HG02884 (cell line): ENCODE data around the gene TAPBP.
A peak's percentile ranks its signal among the peaks of the same experiment; 100 is the strongest.
"Not testable (repeated sequence)": the region's sequence is repeated elsewhere in the genome, so short reads cannot be mapped to it uniquely, and the experiment has no call there.

Experiments used
- ATAC-seq: cut with Tn5 transposase; IDR thresholded peaks from one replicate; pipeline ENCODE4 v1.9.1; 2021; ENCODE audit warnings: mild to moderate bottlenecking, moderate library complexity; ENCODE audit not compliant: unreplicated experiment

Gene TAPBP

DNA sequence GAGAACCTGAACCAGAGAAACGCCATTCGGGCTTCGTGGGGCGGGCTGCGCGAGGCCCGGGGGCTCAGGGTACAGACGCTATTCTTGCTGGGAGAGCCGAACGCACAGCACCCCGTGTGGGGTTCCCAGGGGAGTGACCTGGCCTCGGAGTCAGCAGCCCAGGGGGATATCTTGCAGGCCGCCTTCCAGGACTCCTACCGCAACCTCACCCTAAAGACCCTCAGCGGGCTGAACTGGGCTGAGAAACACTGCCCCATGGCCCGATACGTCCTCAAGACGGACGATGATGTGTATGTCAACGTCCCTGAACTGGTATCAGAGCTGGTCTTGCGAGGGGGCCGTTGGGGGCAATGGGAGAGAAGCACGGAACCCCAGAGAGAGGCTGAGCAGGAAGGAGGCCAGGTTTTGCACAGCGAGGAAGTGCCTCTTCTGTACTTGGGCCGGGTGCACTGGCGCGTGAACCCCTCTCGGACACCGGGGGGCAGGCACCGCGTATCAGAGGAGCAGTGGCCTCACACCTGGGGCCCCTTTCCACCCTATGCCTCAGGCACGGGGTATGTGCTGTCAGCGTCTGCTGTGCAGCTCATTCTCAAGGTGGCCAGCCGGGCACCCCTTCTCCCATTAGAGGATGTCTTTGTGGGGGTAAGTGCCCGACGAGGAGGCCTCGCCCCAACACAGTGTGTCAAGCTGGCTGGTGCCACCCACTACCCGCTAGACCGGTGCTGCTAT is 36.1 kb downstream of the TAPBP start:
- no peak for ATAC-seq

DNA sequence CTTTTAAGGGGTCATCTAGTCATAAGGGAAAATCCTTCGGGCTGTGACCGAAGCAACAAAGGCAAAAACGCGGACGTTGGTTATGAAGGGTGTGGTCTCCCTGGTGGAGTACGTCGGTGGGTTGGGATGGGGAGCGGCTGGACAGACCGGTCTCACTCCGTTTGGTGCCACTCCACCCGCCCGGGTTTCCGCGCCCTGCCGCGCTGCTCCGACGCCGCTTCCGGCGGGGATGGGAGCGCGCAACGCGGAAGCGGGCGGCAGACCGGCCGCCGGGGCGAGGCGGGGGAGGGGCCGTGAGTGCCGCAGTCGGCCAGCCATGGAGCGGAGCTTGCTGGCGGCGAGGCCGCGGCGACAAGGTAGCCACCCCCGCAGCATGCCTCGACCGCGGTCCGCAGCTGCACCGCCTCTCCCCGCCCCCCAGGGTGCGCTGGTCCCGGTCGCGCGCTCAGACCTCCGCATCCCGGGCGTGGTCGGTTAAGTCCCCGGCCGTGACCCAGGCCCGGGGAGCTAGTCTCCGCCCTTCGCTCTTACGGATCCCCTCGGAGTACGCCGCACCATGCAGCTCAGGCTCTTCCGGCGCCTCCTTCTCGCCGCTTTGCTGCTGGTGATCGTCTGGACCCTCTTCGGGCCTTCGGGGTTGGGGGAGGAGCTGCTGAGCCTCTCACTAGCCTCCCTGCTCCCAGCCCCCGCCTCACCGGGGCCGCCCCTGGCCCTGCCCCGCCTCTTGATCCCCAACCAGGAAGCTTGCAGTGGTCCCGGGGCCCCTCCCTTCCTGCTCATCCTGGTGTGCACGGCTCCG is 36.8 kb downstream of the TAPBP start, which contains the start of gene B3GALT4:
Gene B3GALT4, plus strand, starts transcription at position 260 of the 799 bp plus-strand sequence. Its CDS starts 297 bp downstream, at position 557.
- ATAC-seq = peak; percentile 43

DNA sequence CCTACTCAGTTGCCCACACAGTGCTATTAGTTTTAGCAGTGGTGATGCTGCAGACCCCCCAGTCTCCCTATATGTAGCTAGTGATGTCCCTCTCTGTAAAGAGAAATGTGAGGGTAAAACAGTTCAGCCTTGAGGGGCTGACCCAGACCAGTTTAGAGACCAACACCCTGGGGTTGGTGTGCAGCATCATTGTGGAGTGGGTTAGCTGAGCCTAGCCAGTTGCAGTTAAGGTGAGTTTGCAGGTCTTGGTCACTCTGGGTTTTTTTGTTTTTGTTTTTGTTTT is 37.4 kb downstream of the TAPBP start:
- ATAC-seq = no peak

DNA sequence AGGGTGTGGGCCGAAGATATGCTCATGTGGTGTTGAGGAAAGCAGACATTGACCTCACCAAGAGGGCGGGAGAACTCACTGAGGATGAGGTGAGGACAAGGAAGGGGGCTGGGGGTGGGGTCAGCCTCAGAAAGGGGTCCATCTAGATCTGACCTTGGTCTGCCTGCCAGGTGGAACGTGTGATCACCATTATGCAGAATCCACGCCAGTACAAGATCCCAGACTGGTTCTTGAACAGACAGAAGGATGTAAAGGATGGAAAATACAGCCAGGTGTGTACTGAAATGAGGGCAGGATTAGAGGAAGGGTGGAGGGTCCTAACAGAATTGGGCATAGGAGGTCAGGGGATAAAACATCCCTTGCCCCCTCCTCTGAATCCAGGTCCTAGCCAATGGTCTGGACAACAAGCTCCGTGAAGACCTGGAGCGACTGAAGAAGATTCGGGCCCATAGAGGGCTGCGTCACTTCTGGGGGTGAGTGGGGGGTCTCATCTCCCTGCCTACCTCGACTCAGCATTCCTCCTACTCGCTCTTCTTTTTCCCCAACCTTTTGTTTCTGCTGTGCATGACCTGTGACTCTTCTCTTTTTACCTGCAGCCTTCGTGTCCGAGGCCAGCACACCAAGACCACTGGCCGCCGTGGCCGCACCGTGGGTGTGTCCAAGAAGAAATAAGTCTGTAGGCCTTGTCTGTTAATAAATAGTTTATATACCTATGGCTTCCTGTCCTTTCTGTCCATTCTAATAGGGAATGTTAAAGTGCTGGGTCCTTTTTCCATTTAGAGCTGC is 37.9 kb downstream of the TAPBP start:
- ATAC-seq = not testable (repeated sequence)

DNA sequence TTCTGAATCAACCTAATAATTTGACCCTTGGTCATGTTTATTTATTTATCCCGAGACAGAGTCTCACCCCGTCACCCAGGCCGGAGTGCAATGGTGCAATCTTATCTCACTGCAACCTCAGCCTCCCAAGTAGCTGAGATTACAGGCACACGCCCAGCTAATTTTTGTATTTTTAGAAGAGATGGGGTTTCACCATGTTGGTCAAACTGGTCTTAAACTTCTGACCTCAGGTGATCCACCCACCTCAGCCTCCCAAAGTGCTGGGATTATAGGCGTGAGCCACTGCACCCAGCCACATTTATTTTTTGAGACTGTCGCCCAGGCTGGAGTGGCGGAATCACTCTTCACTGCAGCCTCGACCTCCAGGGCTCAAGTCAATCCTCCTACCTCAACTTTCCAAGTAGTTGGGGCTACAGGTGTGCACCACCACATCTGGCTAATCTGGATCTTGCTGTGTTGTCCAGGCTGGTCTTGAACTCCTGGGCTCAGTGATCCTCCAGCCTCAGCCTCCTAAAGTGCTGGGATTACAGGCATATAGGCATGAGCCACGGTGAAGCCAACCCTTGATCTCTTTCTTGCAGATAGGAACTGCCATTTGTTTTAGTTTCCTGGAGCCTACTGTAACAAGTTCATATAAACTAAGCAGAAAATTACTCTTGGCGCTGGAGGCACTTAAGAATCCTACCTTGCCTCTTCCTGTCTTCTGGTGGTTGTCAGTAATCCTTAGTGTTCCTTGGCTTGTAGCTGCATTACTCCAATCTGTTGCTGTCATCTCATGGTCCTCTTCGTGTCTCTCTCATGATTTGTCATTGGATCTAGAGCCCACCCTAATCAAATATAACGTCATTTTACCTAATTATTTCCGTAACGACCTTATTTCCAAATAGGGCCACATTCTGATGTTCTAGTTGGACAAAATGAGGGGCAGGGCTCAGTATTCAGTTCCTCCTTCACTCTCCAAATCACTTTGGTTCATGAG is 39.7 kb downstream of the TAPBP start:
- no peak for ATAC-seq

DNA sequence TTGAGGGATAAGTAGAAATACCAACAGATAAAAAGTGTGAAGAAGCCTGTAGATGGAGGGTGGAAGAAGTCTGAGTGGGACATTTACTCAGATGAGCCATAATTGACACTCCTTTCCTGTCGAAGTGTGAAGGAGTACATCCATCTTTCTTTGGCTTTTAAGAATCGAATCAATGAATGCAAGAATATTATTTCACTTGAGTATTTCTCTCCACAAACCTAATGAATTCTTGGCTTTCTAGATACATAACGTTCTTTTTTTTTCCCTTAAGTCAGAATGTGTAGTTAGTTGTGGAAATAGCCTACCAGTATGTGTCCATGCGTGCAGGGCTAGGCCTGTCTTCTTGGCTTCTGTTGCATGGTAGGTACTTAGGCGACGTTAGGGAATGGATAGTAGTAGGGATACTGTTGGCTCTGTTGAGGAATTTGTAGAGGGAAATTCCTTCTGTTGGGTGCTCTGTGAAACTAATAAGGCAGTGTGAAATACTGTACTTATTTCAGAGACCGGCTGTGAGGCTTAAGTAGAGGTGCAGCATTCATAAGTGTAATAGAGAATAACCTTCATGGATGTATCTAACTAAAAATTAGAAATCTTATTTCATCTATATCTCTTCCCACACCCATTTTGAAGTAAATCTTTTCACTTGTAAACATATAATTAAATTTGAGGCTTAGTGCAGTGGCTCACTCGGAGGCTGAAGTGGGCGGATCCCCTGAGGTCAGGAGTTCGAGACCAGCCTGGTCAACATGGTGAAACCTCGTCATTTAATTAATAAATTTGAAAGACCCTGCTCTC is 40.6 kb downstream of the TAPBP start:
- ATAC-seq = no peak

DNA sequence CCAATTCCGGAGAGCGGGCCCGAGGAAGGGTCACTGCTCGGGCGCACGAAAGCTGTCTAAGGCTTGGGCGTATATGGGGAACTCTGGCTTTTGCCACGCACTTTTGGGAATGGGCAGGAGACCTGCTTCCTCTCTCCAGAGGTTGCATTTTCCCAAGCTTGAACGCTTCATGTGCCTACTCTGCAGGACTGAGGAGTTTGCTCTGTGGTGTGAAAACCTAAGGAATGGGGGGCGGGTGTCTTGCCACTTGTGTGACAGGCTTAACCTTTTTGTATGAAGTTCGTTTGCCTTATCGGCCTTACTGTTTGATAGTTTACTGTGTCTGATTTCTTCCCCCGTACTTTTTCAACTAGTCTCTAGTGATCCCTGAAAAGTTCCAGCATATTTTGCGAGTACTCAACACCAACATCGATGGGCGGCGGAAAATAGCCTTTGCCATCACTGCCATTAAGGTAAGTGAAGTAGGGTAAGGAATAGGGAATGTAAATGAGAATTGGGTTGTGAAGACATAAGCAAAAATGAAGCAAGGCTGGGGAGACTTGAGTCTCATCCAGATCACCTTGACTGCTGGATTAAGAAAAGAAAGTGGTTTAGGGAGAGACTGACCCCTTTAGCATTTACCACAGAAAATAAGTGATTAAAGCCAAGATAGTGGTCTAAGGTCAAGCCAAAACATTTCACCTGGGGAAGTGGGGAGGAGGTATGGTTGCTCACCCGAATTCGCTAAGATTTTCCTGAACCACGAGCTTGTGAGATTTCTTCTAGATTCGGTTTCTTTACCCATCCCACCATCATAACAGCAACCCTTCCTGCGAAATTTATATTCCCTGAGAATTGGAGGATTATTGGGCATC is 41.4 kb downstream of the TAPBP start:
- ATAC-seq = no peak

DNA sequence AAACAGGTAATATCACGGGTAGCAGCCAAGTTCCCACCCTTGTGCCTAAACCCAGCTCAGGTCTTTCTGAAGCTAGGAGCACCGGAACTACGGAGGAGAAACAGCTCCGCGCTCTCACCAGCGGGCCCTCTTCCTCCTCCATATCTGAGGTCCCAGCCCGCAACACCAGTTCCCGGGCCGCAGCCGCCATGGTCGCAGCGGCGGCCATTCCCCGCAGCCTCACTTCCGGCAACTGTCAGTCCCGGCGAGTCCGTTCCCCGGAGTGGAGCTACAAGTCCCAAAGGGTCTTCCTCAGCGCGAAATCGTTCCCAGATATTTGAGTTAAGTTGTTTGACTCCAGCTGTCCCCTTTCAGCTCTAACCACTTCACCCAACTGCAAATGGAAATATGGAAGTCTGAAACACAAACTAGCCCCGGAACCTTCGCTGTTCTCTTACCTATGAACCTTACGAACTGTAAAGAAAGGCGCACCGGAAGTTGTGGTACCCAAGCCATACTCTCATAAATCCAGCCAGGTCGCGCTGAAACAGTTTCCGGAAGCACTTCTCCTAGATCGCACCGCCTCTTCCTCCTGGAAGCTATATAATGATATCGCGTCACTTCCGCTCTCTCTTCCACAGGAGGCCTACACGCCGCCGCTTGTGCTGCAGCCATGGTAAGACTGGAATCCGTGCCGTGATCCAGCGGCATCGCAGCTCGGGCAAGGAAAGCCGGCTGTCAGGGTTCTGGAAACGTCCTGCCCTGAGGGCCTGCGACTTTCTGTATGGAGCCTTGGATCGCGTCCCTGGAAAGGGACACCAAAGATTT is 42.2 kb downstream of the TAPBP start, which contains the start of the genes RPS18 and VPS52:
Gene RPS18, plus strand, starts transcription at position 608 of the 807 bp plus-strand sequence. Its CDS starts 45 bp downstream, at position 653.
Gene VPS52, minus strand, starts transcription at position 409 of the 807 bp plus-strand sequence. Its CDS starts 201 bp downstream, at position 208.
- ATAC-seq = peak; percentile 79

DNA sequence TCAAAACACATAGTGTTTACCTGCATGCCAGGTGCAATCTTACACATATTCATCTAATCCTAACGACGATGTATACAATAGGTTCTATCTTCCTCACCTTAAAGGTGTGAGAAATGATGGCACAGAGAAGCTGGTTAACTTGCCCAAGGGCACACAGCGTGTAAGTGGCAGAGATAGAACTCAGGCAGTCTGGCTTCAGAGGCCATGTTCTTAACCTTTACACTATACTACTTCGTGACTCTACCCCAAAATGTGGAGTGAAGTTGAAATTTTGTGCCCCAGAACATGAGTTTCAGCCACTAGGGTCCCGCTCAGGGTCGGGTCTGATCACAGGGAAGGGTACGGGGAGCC is 42.8 kb downstream of the TAPBP start:
- ATAC-seq = no peak

DNA sequence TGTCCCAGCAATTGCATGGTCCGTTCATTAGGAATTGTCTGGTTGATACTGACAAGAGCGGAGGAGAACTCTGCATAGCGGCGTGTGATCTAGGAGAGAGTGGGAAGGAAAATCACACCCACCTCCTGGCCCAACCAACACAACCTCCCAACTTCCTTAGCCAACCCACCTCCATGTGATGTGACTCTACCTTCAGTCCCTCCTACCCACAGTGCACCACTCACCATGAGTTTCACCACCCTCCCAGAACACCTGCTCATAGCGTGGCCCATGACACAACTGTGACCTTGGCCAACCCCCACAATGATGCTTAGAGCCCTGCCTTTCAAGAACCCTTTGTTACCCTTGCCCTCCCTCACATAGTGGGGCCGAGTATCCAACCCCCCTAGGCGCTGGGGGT is 49.9 kb downstream of the TAPBP start:
- no peak for ATAC-seq

DNA sequence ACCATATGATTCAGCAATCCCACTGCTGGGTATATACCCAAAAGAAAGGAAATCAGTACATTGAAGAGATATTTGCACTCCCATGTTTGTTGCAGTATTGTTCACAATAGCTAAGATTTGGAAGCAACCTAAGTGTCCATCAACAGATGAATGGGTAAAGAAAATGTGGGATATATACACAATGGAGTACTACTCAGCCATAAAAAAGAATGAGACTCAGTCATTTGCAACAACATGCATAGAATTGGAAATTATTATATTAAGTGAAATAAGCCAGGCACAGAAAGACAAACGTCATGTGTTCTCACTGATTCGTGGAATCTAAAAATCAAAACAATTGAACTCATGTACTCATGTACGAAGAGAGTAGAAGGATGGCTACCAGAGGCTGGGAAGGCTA is 51.4 kb downstream of the TAPBP start:
- not testable (repeated sequence) for ATAC-seq

DNA sequence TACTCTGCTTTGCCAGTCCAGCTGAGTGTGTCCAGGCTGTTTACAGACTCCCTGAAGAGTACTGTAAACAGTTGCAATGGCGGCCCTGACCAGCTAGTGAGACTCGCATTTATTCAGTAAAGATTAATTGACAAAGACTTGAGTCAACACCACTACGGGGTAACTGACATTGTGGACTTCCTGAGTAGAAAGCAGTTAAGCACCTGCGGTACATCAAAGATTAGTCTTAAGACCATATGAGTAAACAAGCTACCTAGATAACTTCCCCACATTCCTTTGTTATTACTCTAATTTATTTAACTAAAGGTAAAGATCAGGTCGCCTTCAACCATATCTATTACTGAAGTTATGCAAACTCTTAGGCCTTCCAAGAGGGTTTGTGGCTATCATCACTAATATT is 54.8 kb downstream of the TAPBP start:
- ATAC-seq = no peak

DNA sequence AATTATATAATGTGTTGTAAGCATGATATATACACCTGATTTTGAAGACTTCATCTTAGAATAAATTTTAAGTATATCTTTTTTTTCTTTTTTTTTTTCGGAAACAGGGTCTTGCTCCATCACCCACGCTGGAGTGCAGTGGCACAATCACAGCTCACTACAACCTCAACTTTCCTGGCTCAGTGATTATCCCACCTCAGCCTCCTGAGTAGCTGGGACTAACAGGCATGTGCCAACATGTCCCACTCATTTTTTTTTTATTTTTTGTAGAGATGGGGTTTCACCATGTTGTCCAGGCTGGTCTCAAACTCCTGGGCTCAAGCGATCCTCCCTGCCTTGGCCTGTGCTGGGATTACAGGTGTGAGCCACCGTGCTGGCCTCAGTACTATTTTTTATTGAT is 59.3 kb downstream of the TAPBP start:
- ATAC-seq = no peak

DNA sequence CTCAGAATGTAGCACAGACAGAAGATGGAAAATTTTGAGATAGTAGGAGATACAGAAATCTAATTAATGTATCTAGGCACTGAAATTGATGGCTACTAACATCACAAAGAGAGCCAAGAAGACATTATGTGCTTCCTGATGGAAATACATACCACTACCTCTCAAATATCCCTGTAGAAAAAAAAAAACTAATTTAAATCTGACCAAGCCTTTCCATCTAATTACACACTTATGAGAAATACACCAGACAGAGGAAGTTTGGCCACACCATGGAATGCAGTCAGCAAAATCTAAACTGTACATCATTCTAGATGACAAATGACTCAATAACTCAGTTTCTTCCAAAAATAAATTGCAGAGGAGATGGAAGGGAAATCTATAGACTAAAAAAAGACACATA is 61.1 kb downstream of the TAPBP start:
- no peak for ATAC-seq

DNA sequence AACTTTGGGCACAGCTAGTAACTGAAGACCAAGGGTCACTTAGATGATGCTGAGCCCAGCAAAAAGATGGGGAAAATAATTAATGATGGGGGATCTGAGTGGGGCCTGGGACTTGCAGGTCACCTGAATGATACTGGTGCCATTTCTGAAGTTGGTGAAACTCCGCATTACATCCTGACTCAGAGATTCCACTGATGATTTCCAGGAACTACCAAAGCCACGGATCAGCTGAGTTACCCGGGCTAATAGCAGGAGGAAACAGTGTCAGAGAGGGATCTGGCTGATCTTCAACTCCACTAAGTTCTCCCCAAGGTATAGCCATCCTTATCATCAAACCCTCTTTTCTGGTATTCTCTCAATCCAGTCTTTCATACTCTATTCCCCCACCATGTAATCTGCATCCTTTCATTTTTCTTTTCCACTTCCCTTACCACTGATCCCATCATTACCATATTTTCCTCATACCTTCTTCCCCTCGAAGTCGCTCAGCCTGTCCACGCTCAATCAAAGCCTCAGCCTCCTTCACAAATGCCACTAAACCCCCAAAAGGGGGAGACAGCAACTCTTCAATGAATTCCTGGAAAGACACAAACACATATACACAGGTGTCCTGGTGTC is 62.4 kb downstream of the TAPBP start:
- ATAC-seq = no peak

DNA sequence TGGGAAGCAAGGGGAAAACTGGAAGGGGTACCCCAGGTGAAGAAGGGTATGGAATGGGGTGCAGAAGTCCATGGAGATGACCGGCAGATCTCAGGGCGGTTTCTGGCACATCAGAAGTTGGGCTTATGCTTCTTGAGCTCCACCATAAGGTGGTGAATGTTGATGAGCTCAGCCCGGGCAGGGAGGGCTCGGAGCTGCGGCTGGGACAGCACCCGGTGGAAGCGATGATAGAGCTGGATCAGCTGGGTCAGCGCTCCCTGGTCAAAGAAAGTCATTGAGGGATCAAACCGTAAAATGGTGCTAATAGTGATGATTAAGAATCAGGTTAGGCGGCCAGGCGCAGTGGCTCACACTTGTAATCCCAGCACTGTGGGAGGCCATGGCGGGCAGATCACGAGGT is 63.1 kb downstream of the TAPBP start:
- no peak for ATAC-seq
